HEK293 (cell line): ENCODE measurements around the gene ZNF222.

ENCODE experiments used
- CTCF ChIP-seq: fragments of 450-650 bp; formaldehyde crosslinking; IDR thresholded peaks from 2 replicates; pipeline ENCODE4 v1.5.1; 2016; ENCODE audit warnings: missing biosample characterization, missing genetic modification characterization
- ZNF76 ChIP-seq: fragments of 450-650 bp; formaldehyde crosslinking; IDR thresholded peaks from 2 replicates; pipeline ENCODE4; 2016; ENCODE audit warnings: low read depth, missing biosample characterization, missing genetic modification characterization, borderline replicate concordance
- ZSCAN30 ChIP-seq: fragments of 450-650 bp; IDR thresholded peaks from 2 replicates; pipeline ENCODE4 v1.5.1; 2018; ENCODE audit warnings: missing biosample characterization, mild to moderate bottlenecking, missing genetic modification characterization, moderate library complexity
- TF ChIP-seq, protein P1 (sequence below): fragments of 450-650 bp; formaldehyde crosslinking; IDR thresholded peaks from 2 replicates; pipeline ENCODE4 v1.5.1; 2016; ENCODE audit warnings: missing biosample characterization, missing genetic modification characterization

GRCh38 chr19:44051650-44052402, 26.6 kb downstream of the ZNF222 start, which contains the start of gene ZNF223:
- TF ChIP-seq, protein P1, sequence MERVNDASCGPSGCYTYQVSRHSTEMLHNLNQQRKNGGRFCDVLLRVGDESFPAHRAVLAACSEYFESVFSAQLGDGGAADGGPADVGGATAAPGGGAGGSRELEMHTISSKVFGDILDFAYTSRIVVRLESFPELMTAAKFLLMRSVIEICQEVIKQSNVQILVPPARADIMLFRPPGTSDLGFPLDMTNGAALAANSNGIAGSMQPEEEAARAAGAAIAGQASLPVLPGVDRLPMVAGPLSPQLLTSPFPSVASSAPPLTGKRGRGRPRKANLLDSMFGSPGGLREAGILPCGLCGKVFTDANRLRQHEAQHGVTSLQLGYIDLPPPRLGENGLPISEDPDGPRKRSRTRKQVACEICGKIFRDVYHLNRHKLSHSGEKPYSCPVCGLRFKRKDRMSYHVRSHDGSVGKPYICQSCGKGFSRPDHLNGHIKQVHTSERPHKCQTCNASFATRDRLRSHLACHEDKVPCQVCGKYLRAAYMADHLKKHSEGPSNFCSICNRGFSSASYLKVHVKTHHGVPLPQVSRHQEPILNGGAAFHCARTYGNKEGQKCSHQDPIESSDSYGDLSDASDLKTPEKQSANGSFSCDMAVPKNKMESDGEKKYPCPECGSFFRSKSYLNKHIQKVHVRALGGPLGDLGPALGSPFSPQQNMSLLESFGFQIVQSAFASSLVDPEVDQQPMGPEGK: peak; percentile 91
- TF ChIP-seq ZSCAN30 (0 out of 2 replicates have a peak, but pooled peaks have one; percentile 7), CTCF (tag by site-specific recombination) (no peak; the same call in 1 of the 2 replicates), ZNF76 (peak; percentile 100)
